Loucy (cell line): ENCODE results near the gene CRYBA2.

Experiments
- H2AFZ ChIP-seq: fragments of 200-600 bp; sonication (generic); 2 replicates; pipeline ENCODE4 v1.6.0; 2016; ENCODE audit warnings: antibody characterized with exemption, mild to moderate bottlenecking, low read length, moderate library complexity
- H3F3A ChIP-seq: fragments of 200-600 bp; 2 replicates; pipeline ENCODE4 v1.6.0; 2016; ENCODE audit warnings: antibody characterized with exemption, low read depth, mild to moderate bottlenecking
- H3K27me3 ChIP-seq: fragments of 200-600 bp; sonication (generic); 2 replicates; pipeline ENCODE4 v1.6.1; 2014; ENCODE audit warnings: low read length, mild to moderate bottlenecking; ENCODE audit not compliant: insufficient read depth, poor library complexity, severe bottlenecking
- H3K36me3 ChIP-seq: fragments of 200-600 bp; sonication (generic); 2 replicates; pipeline ENCODE4 v1.6.1; 2016; ENCODE audit warnings: low read length; ENCODE audit not compliant: insufficient read depth
- H3K4me1 ChIP-seq: fragments of 200-600 bp; sonication (generic); 2 replicates; pipeline ENCODE4 v1.5.1; 2014; ENCODE audit warnings: low read length, mild to moderate bottlenecking; ENCODE audit not compliant: insufficient read depth, poor library complexity, severe bottlenecking
- H3K4me2 ChIP-seq: fragments of 200-600 bp; sonication (generic); 2 replicates; pipeline ENCODE4 v1.6.0; 2014; ENCODE audit warnings: antibody characterized with exemption, low read length, low read depth, mild to moderate bottlenecking; ENCODE audit not compliant: poor library complexity, severe bottlenecking
- H3K4me3 ChIP-seq: fragments of 200-600 bp; sonication (generic); 2 replicates; pipeline ENCODE4 v1.5.1; 2014; ENCODE audit warnings: low read length, mild to moderate bottlenecking, mixed read lengths; ENCODE audit not compliant: poor library complexity, severe bottlenecking
- H3K79me2 ChIP-seq: fragments of 200-600 bp; sonication (generic); 2 replicates; pipeline ENCODE4 v1.6.1; 2014; ENCODE audit warnings: low read length; ENCODE audit not compliant: insufficient read depth
- H3K9ac ChIP-seq: fragments of 200-600 bp; sonication (generic); 2 replicates; pipeline ENCODE4 v1.6.0; 2014; ENCODE audit warnings: mild to moderate bottlenecking, low read depth, low read length, moderate library complexity; ENCODE audit not compliant: poor library complexity, severe bottlenecking
- H3K9me2 ChIP-seq: fragments of 200-600 bp; sonication (generic); replicated peaks from 2 replicates; pipeline ENCODE4 v1.6.1; 2016; ENCODE audit warnings: low read depth, low read length, mixed read lengths
- H3K9me3 ChIP-seq: fragments of 200-600 bp; sonication (generic); 2 replicates; pipeline ENCODE4 v1.6.1; 2014; ENCODE audit warnings: mild to moderate bottlenecking, antibody characterized with exemption, low read length, low read depth; ENCODE audit not compliant: insufficient read depth
- H4K20me1 ChIP-seq: fragments of 200-600 bp; sonication (generic); 2 replicates; pipeline ENCODE4 v1.6.0; 2014; ENCODE audit warnings: antibody characterized with exemption, low read length, mild to moderate bottlenecking; ENCODE audit not compliant: insufficient read depth, poor library complexity, severe bottlenecking
- EZH2phosphoT487 ChIP-seq: fragments of 200-600 bp; IDR thresholded peaks from 2 replicates; pipeline ENCODE4 v1.6.1; 2018; ENCODE audit warnings: antibody characterized with exemption, mild to moderate bottlenecking, moderate library complexity, borderline replicate concordance
- TF ChIP-seq, protein P1 (sequence below): fragments of 200-600 bp; sonication (generic); conservative IDR thresholded peaks from 2 replicates; pipeline ENCODE4 v1.5.1; 2014; ENCODE audit warnings: mild to moderate bottlenecking, antibody characterized with exemption, low read length

The CRYBA2 gene, protein sequence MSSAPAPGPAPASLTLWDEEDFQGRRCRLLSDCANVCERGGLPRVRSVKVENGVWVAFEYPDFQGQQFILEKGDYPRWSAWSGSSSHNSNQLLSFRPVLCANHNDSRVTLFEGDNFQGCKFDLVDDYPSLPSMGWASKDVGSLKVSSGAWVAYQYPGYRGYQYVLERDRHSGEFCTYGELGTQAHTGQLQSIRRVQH

DNA sequence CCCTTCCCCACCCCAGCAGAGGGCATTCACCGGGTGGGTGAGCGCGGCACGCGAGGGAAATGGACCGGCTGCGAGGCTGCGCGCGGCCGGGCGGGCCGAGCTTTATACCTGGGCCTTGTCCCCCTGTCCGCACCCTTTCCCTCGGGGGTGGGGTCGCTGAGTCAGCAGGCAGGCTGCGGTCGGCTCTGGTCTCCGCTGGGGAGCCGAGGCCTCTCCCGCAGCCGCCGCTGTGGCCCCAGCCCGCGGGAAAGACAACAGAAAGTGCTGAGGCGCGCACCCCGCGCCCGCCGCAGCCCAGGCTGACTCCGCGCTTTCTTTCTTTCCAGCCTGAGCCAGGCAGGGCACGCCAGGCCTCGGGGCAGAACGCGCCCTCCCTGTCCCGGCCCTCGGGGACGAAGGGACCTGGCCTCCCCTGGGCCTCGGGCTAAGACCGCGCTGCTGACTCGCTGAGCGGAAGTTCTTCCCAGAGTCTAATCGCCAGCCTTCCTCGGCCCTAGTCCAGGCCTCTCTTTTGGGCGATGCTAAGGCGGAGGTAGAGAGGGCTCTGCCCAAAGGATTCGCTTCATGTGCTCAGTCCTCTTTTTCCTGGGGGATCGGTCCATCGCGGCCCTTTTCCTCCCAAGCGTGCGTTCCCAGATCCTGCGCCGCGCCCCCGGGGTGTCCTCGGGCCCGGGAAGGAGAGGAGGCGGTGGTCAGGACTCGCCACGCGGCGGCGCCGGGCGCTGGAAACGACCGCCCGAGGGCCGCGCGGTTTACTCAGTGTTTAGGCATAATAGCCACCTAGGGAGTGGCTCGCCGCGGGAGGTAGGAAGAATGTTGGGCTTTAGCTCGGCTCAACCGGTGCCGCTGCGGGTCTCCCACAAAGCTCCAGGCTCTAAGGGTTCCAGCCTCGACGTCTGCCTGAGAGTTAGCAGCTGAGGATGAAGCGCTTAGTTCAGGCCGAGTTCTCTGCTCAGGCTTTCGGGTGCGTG, at the start of gene CRYBA2:
CRYBA2 (minus strand) TSS at position 78 of the 971 bp plus-strand sequence. CDS start 246 bp downstream, outside the sequence.
- no peaks in the 10 kb centered on the region for H3K36me3 ChIP-seq
- H3F3A ChIP-seq: no peaks in the 10 kb centered on the region
- H3K79me2 ChIP-seq: no peaks in the 10 kb centered on the region
- no peak within 1 kb of the TSS for H3K9ac ChIP-seq
- TF ChIP-seq, protein P1, sequence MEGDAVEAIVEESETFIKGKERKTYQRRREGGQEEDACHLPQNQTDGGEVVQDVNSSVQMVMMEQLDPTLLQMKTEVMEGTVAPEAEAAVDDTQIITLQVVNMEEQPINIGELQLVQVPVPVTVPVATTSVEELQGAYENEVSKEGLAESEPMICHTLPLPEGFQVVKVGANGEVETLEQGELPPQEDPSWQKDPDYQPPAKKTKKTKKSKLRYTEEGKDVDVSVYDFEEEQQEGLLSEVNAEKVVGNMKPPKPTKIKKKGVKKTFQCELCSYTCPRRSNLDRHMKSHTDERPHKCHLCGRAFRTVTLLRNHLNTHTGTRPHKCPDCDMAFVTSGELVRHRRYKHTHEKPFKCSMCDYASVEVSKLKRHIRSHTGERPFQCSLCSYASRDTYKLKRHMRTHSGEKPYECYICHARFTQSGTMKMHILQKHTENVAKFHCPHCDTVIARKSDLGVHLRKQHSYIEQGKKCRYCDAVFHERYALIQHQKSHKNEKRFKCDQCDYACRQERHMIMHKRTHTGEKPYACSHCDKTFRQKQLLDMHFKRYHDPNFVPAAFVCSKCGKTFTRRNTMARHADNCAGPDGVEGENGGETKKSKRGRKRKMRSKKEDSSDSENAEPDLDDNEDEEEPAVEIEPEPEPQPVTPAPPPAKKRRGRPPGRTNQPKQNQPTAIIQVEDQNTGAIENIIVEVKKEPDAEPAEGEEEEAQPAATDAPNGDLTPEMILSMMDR: no peak
- no peak for TF ChIP-seq EZH2phosphoT487
- no peaks in the 10 kb centered on the region for H3K27me3 ChIP-seq
- no peaks in the 10 kb centered on the region for H4K20me1 ChIP-seq
- H2AFZ ChIP-seq: no peak within 1 kb of the TSS
- no peaks in the 10 kb centered on the region for H3K9me2 ChIP-seq
- H3K4me2 ChIP-seq: no peak within 1 kb of the TSS
- H3K4me1 ChIP-seq: peaks cover 16% of the 10 kb centered on the region
- H3K9me3 ChIP-seq: no peaks in the 10 kb centered on the region
- H3K4me3 ChIP-seq: no peak within 1 kb of the TSS

DNA sequence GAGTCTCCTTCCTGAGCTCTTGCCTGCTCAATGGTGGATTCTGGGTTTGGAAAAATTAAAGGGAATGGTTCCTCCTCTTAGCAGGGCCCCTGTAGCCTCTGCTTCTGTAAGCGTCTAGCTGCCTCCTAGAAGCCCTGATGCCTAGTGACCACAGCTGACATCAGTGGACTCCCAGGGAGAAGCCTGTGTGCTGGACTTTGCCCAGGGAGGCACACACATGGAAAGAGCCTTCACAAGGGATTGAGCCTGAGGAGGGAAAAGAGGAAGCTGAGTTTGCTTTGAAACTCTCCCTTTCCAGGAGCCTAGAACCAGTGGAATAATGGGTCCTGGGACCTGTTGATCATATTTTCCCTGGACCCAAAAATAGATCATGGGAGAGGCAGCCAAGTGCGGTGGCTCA, 49.5 kb upstream of the CRYBA2 start:
- H3K9me2 ChIP-seq: no peaks in the 10 kb centered on the region

DNA sequence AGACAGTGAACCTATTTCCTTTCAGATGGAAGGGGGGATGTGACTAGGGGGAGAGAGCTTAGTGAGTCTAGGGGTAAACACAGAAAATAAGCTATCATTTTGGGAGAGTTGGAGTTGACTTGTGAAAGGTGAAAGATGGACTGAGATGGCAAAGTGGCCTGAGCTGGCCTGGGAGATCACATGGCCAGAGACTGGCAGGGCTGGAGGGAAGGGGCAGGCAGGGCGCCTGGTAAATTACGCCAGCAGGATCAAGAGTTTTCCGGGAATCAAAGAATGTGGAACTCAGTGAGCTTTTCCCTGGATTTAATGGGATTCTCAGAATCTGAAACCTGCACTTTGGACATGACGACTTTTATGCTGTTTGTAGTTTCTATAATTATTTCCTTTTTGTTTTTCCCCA, 48.9 kb upstream of the CRYBA2 start:
- no peaks in the 10 kb centered on the region for H3K27me3 ChIP-seq
- H3K9me3 ChIP-seq: no peaks in the 10 kb centered on the region
- no peaks in the 10 kb centered on the region for H3K9me2 ChIP-seq
- no peaks in the 10 kb centered on the region for H3F3A ChIP-seq
- no peak overlapping the region for H3K4me3 ChIP-seq
- no peak for TF ChIP-seq EZH2phosphoT487
- TF ChIP-seq, protein P1: no peak
- no peak overlapping the region for H2AFZ ChIP-seq
- no peaks in the 10 kb centered on the region for H4K20me1 ChIP-seq
- H3K9ac ChIP-seq: no peak overlapping the region
- no peak overlapping the region for H3K4me2 ChIP-seq
- no peaks in the 10 kb centered on the region for H3K36me3 ChIP-seq
- no peaks in the 10 kb centered on the region for H3K79me2 ChIP-seq
- no peaks in the 10 kb centered on the region for H3K4me1 ChIP-seq

More for the DNA sequence above, 49.5 kb upstream of the CRYBA2 start:
- H3F3A ChIP-seq: no peaks in the 10 kb centered on the region
- no peaks in the 10 kb centered on the region for H3K4me1 ChIP-seq
- H4K20me1 ChIP-seq: no peaks in the 10 kb centered on the region
- no peaks in the 10 kb centered on the region for H3K27me3 ChIP-seq
- H3K9ac ChIP-seq: no peak overlapping the region
- no peaks in the 10 kb centered on the region for H3K79me2 ChIP-seq
- H2AFZ ChIP-seq: no peak overlapping the region
- H3K36me3 ChIP-seq: no peaks in the 10 kb centered on the region
- TF ChIP-seq, protein P1: no peak
- no peak for TF ChIP-seq EZH2phosphoT487
- H3K4me2 ChIP-seq: no peak overlapping the region
- H3K4me3 ChIP-seq: no peak overlapping the region
- no peaks in the 10 kb centered on the region for H3K9me3 ChIP-seq
